ENCODE data around the gene ENOSF1.
A peak's percentile ranks its signal among the peaks of the same experiment; 100 is the strongest.
"Not testable (repeated sequence)": the region's sequence is repeated elsewhere in the genome, so short reads cannot be mapped to it uniquely, and the experiment has no call there.

The ENOSF1 gene, protein sequence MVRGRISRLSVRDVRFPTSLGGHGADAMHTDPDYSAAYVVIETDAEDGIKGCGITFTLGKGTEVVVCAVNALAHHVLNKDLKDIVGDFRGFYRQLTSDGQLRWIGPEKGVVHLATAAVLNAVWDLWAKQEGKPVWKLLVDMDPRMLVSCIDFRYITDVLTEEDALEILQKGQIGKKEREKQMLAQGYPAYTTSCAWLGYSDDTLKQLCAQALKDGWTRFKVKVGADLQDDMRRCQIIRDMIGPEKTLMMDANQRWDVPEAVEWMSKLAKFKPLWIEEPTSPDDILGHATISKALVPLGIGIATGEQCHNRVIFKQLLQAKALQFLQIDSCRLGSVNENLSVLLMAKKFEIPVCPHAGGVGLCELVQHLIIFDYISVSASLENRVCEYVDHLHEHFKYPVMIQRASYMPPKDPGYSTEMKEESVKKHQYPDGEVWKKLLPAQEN

DNA sequence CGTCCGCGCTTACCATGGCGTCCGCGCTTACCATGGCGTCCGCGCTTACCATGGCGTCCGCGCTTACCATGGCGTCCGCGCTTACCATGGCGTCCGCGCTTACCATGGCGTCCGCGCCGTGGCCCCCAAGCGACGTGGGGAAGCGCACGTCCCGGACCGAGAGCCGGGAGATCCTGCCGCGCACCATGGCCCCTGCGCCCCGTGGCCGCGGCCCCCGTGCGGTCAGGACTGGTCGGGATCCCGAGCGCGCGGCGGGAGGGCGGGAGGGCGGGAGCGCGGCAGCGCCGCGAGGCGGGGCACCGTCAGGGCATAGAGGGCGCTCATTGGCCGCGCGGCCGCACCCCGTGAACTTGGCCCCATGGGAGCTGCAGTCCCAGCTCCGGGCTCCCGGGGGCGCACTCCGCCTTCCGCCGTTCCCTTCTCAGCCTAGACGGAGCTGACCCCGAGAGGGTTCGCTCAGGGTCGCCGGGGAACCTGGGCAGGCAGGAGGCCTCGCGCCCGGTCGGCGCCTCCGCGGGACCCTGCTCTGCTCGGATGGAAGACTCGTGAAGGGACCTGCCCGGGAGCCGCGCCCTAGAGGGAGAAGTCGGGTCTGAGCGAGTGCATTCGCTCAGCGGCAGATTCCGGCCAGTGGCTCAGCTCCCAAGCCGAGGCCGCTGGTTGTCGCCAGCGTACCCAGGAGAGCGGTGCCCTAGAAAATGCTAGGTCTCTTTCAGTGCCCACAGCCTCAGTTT, at the start of gene ENOSF1:
TSS of gene ENOSF1 (minus strand) at position 230 of the 734 bp plus-strand sequence. CDS start at position 187, 43 bp downstream.
- H3K27ac ChIP-seq (ENCODE audit: low read length): peak within 1 kb of the TSS; percentile 46; the same call in 1 of the 2 replicates
- H3K4me1 ChIP-seq (ENCODE audit: insufficient read depth, low read length): peaks cover 11% of the 10 kb centered on the region
- TF ChIP-seq EZH2 (IDR thresholded peaks at IDR 0.05; ENCODE audit: borderline replicate concordance, low read depth, low read length, severe bottlenecking): no peak
- peak; percentile 26 for TF ChIP-seq CTCF (IDR thresholded peaks at IDR 0.05; ENCODE audit: borderline replicate concordance, extremely low read depth, low read length, poor library complexity, severe bottlenecking)
- H3K36me3 ChIP-seq (ENCODE audit: insufficient read depth, low read length): no peaks in the 10 kb centered on the region; the same call in 1 of the 2 replicates
- H4K20me1 ChIP-seq (ENCODE audit: insufficient read depth, low read length): no peaks in the 10 kb centered on the region
- H3K9ac ChIP-seq (ENCODE audit: low read depth, low read length): peak within 1 kb of the TSS; percentile 52
- peaks cover 8% of the 10 kb centered on the region for H3K9me3 ChIP-seq (ENCODE audit: insufficient read depth, low read length, severe bottlenecking)
- DNase-seq (peak; percentile 62), ATAC-seq (ENCODE audit: insufficient read depth, low read depth) (peak; percentile 79)
- H2AFZ ChIP-seq (ENCODE audit: low read depth, low read length): peak within 1 kb of the TSS; percentile 76
- H3K4me3 ChIP-seq (ENCODE audit: low read depth in 1 of 2, low read length in 2 of 2): peak within 1 kb of the TSS; percentile 9 to 55; a peak in 3 of 4 replicates
- H3K4me2 ChIP-seq (ENCODE audit: insufficient read depth, low read length): peak within 1 kb of the TSS; percentile 66
- H3K27me3 ChIP-seq (ENCODE audit: insufficient read depth, low read length, poor library complexity): no peaks in the 10 kb centered on the region
- H3K79me2 ChIP-seq (ENCODE audit: insufficient read depth, low read length): no peaks in the 10 kb centered on the region

GRCh38 chr18:759864-760263, 47.4 kb upstream of the ENOSF1 start:
- not testable (repeated sequence) for H3K27me3 ChIP-seq (ENCODE audit: insufficient read depth, low read length, poor library complexity); ATAC-seq (ENCODE audit: insufficient read depth, low read depth); H3K4me3 ChIP-seq (ENCODE audit: low read depth in 1 of 2, low read length in 2 of 2)

DNA sequence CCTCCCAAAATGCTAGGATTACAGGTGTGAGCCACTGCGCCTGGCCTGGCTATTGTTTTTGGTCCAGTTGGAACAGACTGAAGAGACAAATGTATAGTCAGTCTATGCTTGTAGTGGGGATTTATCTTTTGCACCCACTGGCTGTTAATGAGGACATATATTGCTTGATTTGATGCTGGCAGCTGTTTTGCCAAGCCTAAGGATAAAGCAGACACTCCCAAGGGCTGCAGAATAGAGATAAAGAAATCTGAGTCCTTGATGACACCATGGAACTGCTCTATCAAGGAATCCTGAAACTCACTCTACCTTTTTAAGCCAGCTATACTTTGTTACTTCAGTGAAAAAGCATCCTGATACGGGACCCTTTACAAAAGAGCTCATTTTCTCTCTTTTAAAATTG, 43.1 kb upstream of the ENOSF1 start:
- DNase-seq (no peak), ATAC-seq (ENCODE audit: insufficient read depth, low read depth) (no peak)
- H3K9me3 ChIP-seq (ENCODE audit: insufficient read depth, low read length, severe bottlenecking): no peaks in the 10 kb centered on the region
- H3K9ac ChIP-seq (ENCODE audit: low read depth, low read length): no peak overlapping the region
- H3K4me3 ChIP-seq (ENCODE audit: low read depth in 1 of 2, low read length in 2 of 2): no peak overlapping the region
- H3K79me2 ChIP-seq (ENCODE audit: insufficient read depth, low read length): peaks cover 17% of the 10 kb centered on the region
- peaks cover 9% of the 10 kb centered on the region; the same call in 1 of the 2 replicates for H4K20me1 ChIP-seq (ENCODE audit: insufficient read depth, low read length)
- peaks cover 48% of the 10 kb centered on the region for H3K36me3 ChIP-seq (ENCODE audit: insufficient read depth, low read length)
- H3K27me3 ChIP-seq (ENCODE audit: insufficient read depth, low read length, poor library complexity): no peaks in the 10 kb centered on the region
- TF ChIP-seq CTCF (IDR thresholded peaks at IDR 0.05; ENCODE audit: borderline replicate concordance, extremely low read depth, low read length, poor library complexity, severe bottlenecking) (no peak), EZH2 (IDR thresholded peaks at IDR 0.05; ENCODE audit: borderline replicate concordance, low read depth, low read length, severe bottlenecking) (no peak)
- no peak overlapping the region for H2AFZ ChIP-seq (ENCODE audit: low read depth, low read length)
- no peaks in the 10 kb centered on the region for H3K4me1 ChIP-seq (ENCODE audit: insufficient read depth, low read length)
- H3K27ac ChIP-seq (ENCODE audit: low read length): no peak overlapping the region
- H3K4me2 ChIP-seq (ENCODE audit: insufficient read depth, low read length): no peak overlapping the region

More at GRCh38 chr18:759864-760263, 47.4 kb upstream of the ENOSF1 start:
- not testable (repeated sequence) for H3K4me2 ChIP-seq (ENCODE audit: insufficient read depth, low read length); H2AFZ ChIP-seq (ENCODE audit: low read depth, low read length); H3K9ac ChIP-seq (ENCODE audit: low read depth, low read length); H4K20me1 ChIP-seq (ENCODE audit: insufficient read depth, low read length); H3K4me1 ChIP-seq (ENCODE audit: insufficient read depth, low read length); H3K27ac ChIP-seq (ENCODE audit: low read length); DNase-seq; H3K9me3 ChIP-seq (ENCODE audit: insufficient read depth, low read length, severe bottlenecking)
- H3K36me3 ChIP-seq (ENCODE audit: insufficient read depth, low read length): peaks cover 18% of the 10 kb centered on the region
- H3K79me2 ChIP-seq (ENCODE audit: insufficient read depth, low read length): peaks cover 38% of the 10 kb centered on the region

DNA sequence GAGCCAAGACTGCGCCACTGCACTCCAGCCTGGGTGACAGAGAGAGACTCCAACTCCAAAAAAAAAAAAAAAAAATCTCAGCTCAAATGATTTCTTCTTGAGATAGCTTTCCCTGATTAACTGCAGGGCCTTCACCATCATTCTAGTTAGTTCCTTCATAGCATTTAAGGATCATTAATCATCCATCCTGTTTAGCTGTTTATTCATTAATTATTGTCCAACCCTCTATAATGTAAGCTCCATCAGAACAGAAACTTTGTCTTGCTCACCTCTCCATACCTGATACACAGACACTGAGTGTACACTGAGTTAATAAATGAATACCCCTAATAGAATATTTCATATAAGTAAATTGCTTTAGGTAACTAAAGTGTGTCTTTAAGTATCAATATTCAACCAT, 42.2 kb upstream of the ENOSF1 start:
- H3K27ac ChIP-seq (ENCODE audit: low read length): no peak overlapping the region
- no peaks in the 10 kb centered on the region for H3K4me1 ChIP-seq (ENCODE audit: insufficient read depth, low read length)
- ATAC-seq (ENCODE audit: insufficient read depth, low read depth) (no peak), DNase-seq (no peak)
- H4K20me1 ChIP-seq (ENCODE audit: insufficient read depth, low read length): peaks cover 9% of the 10 kb centered on the region; the same call in 1 of the 2 replicates
- no peak overlapping the region for H2AFZ ChIP-seq (ENCODE audit: low read depth, low read length)
- peaks cover 10% of the 10 kb centered on the region; the same call in 1 of the 2 replicates for H3K79me2 ChIP-seq (ENCODE audit: insufficient read depth, low read length)
- H3K4me3 ChIP-seq (ENCODE audit: low read depth in 1 of 2, low read length in 2 of 2): no peak overlapping the region
- TF ChIP-seq CTCF (IDR thresholded peaks at IDR 0.05; ENCODE audit: borderline replicate concordance, extremely low read depth, low read length, poor library complexity, severe bottlenecking) (no peak), EZH2 (IDR thresholded peaks at IDR 0.05; ENCODE audit: borderline replicate concordance, low read depth, low read length, severe bottlenecking) (no peak)
- H3K27me3 ChIP-seq (ENCODE audit: insufficient read depth, low read length, poor library complexity): no peaks in the 10 kb centered on the region
- H3K9me3 ChIP-seq (ENCODE audit: insufficient read depth, low read length, severe bottlenecking): no peaks in the 10 kb centered on the region
- H3K9ac ChIP-seq (ENCODE audit: low read depth, low read length): no peak overlapping the region
- no peak overlapping the region for H3K4me2 ChIP-seq (ENCODE audit: insufficient read depth, low read length)
- H3K36me3 ChIP-seq (ENCODE audit: insufficient read depth, low read length): peaks cover 49% of the 10 kb centered on the region
